ENCODE measurements around the gene CPLX4.
A peak's percentile ranks its signal among the peaks of the same experiment; 100 is the strongest.

The CPLX4 gene

DNA sequence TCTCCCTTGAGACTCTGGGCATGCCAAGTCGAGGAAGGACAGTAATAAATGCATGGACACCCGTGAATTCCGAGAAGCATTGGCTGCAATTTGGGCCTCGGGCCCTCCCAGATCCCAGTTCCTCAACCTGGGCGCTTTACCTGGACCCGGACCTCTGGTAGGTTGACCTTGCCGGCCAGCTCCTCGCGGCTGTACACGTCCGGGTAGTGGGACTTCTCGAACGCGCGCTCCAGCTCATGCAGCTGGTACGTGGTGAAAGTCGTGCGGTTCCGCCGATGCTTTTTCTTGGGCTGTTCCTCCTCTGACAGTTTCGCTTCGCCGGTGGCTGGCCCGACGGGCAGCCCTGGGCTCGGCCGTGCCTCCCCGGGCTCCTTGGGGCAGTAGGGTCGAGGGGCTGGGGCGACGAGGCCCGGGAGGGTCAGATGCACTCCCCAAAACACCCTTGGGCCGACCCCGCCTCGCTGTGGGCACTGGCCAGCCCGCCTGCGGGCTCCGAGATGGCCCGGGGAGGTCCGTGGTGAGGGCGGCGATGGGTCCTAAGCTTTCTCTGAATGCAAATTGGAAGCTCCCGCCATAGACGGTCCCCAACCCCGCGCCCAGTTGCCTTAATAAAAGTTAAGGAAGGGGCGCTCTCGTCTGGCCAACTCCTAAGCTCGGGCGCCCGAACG lies 46.1 kb downstream of the CPLX4 start:
- no peaks in the 10 kb centered on the region for H3K79me2 ChIP-seq (ENCODE audit: insufficient read depth, low read depth)
- no peak overlapping the region for H3K27ac ChIP-seq
- H2AFZ ChIP-seq (ENCODE audit: low read depth), result peak overlapping the region; percentile 22; the same call in 1 of the 2 replicates
- H3K9ac ChIP-seq, result 0 out of 2 replicates have a peak overlapping the region, but pooled peaks have one; percentile 5
- peaks cover 15% of the 10 kb centered on the region for H3K4me1 ChIP-seq (ENCODE audit: low read depth, poor library complexity, severe bottlenecking)
- TF ChIP-seq CTCF (conservative IDR thresholded peaks at IDR 0.05; ENCODE audit: low read depth, low read length), result no peak
- H4K20me1 ChIP-seq (ENCODE audit: insufficient read depth), result no peaks in the 10 kb centered on the region
- peak overlapping the region; percentile 44; the same call in 1 of the 2 replicates for H3K4me2 ChIP-seq
- H3K36me3 ChIP-seq (ENCODE audit: insufficient read depth), result no peaks in the 10 kb centered on the region
- no peak overlapping the region for H3K4me3 ChIP-seq (IDR thresholded peaks at IDR 0.05; ENCODE audit: insufficient read depth, low read depth, low read length)
- peaks cover 15% of the 10 kb centered on the region; the same call in 1 of the 2 replicates for H3K27me3 ChIP-seq (ENCODE audit: insufficient read depth, low read depth)

DNA sequence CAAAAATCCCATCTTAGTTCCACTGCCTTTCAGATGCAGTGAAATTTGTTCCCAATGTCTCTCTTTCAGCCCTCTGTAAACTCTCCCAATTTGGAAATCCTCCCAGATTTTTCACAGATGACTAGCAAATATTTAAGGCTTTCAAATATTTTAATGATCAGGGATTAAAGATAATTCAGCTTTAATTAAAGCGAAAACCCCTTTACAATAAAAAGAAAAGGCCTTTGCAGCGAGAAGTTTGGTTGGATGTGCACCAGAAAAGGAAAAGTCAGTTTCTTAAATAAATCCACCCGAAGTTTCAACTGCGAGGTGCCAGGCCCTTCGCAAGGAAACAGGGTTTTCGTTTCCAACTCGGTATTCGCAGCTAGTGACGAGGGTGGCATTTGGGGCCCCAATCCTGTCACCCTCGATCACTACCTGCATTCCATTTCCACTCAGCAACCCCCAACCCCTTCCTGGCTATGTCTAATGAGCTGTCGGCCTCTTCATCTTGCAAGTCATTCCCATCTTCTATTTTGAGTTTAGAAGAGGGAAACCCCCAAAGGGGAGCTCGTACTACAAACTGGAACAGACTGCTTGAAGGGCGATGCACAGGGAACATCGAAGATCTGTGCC lies 46.7 kb downstream of the CPLX4 start:
- Histone ChIP-seq H3K36me3 (ENCODE audit: insufficient read depth) (no peaks in the 10 kb centered on the region), H3K4me3 (IDR thresholded peaks at IDR 0.05; ENCODE audit: insufficient read depth, low read depth, low read length) (no peak overlapping the region), H3K9ac (no peak overlapping the region), H3K79me2 (ENCODE audit: insufficient read depth, low read depth) (no peaks in the 10 kb centered on the region), H3K27me3 (ENCODE audit: insufficient read depth, low read depth) (peaks cover 17% of the 10 kb centered on the region; the same call in 1 of the 2 replicates), H3K27ac (no peak overlapping the region), H2AFZ (ENCODE audit: low read depth) (peak overlapping the region; percentile 22; the same call in 1 of the 2 replicates), H4K20me1 (ENCODE audit: insufficient read depth) (no peaks in the 10 kb centered on the region), H3K4me2 (peak overlapping the region; percentile 44; the same call in 1 of the 2 replicates), H3K4me1 (ENCODE audit: low read depth, poor library complexity, severe bottlenecking) (peaks cover 15% of the 10 kb centered on the region)
- no peak for TF ChIP-seq CTCF (conservative IDR thresholded peaks at IDR 0.05; ENCODE audit: low read depth, low read length)

DNA sequence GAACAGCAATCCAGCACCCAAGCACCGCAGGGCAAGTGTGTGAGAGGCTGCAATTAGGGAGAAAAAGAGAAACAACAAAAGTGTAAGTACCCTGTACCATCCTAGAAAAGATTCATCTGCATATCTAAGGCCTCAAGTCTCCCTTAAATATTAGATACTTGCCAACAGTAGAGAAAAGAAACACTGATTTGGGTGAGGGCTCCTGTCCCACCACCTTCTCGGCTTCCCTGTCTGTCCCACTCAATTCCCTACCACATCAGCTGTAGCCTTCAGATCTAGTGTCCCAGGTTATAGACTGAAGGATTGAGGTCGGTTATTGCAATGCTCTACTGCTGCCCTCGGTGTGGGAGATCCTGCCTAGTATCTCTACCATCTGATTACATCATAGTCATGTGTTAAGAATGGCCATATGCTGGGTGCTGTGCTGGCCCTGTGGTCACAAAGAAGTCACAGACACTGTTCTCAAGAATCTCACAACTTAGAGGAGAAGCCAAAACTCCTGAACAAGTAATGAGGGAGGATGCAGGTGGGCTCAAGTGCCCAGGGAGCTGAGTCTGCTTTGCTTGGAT lies 47.7 kb downstream of the CPLX4 start:
- no peak for TF ChIP-seq CTCF (conservative IDR thresholded peaks at IDR 0.05; ENCODE audit: low read depth, low read length)
- H3K4me1 ChIP-seq (ENCODE audit: low read depth, poor library complexity, severe bottlenecking), result peaks cover 15% of the 10 kb centered on the region
- no peaks in the 10 kb centered on the region for H4K20me1 ChIP-seq (ENCODE audit: insufficient read depth)
- no peak overlapping the region for H3K27ac ChIP-seq
- no peaks in the 10 kb centered on the region for H3K36me3 ChIP-seq (ENCODE audit: insufficient read depth)
- no peak overlapping the region for H2AFZ ChIP-seq (ENCODE audit: low read depth)
- no peaks in the 10 kb centered on the region for H3K79me2 ChIP-seq (ENCODE audit: insufficient read depth, low read depth)
- no peak overlapping the region for H3K9ac ChIP-seq
- H3K4me2 ChIP-seq, result no peak overlapping the region
- H3K4me3 ChIP-seq (IDR thresholded peaks at IDR 0.05; ENCODE audit: insufficient read depth, low read depth, low read length), result no peak overlapping the region
- H3K27me3 ChIP-seq (ENCODE audit: insufficient read depth, low read depth), result peaks cover 21% of the 10 kb centered on the region; the same call in 1 of the 2 replicates

- H3K9ac ChIP-seq, result no peak overlapping the region
- H3K4me1 ChIP-seq (ENCODE audit: low read depth, poor library complexity, severe bottlenecking), result peaks cover 15% of the 10 kb centered on the region
- no peaks in the 10 kb centered on the region for H4K20me1 ChIP-seq (ENCODE audit: insufficient read depth)
- H2AFZ ChIP-seq (ENCODE audit: low read depth), result peak overlapping the region; percentile 37; the same call in 1 of the 2 replicates
- H3K36me3 ChIP-seq (ENCODE audit: insufficient read depth), result no peaks in the 10 kb centered on the region
- H3K27ac ChIP-seq, result no peak overlapping the region
- H3K4me3 ChIP-seq (IDR thresholded peaks at IDR 0.05; ENCODE audit: insufficient read depth, low read depth, low read length), result no peak overlapping the region
- no peak for TF ChIP-seq CTCF (conservative IDR thresholded peaks at IDR 0.05; ENCODE audit: low read depth, low read length)
- H3K79me2 ChIP-seq (ENCODE audit: insufficient read depth, low read depth), result no peaks in the 10 kb centered on the region
- peaks cover 21% of the 10 kb centered on the region; the same call in 1 of the 2 replicates for H3K27me3 ChIP-seq (ENCODE audit: insufficient read depth, low read depth)
- no peak overlapping the region for H3K4me2 ChIP-seq
These were observed 48.8 kb downstream of the CPLX4 start for GRCh38 chr18:59269563-59270119.
